Ureter (tissue), 1 donor: ENCODE data around the gene KIF21A. TPM values are rescaled to one million over a fixed set of nuclear protein-coding genes. Genes with fewer than 3 reads are reported as not detected.

Experiments
- DNase-seq: peaks from one replicate; pipeline ENCODE4 v3.0.0-alpha.2; 2020; ENCODE audit warnings: low spot score
- total RNA-seq: library from RNA; stranded (reverse); gene quantifications from one replicate; pipeline ENCODE4 v1.2.4, GENCODE V29; 2023
- donor health status: DM: yes; HTN: yes; CAD: no.

Gene KIF21A
- total RNA-seq, 1 donor from 2014 or later: 27.7 TPM

GRCh38 chr12:39390752-39391151 lies 52.2 kb downstream of the KIF21A start:
- DNase-seq: no peak

GRCh38 chr12:39389399-39390150 lies 53.3 kb downstream of the KIF21A start:
- DNase-seq: no peak

GRCh38 chr12:39386335-39386734 lies 56.6 kb downstream of the KIF21A start:
- DNase-seq: no peak

GRCh38 chr12:39383114-39383513 lies 59.8 kb downstream of the KIF21A start:
- DNase-seq: no peak

- DNase-seq: no peak
These were observed 62.8 kb downstream of the KIF21A start for GRCh38 chr12:39380090-39380489.

- DNase-seq: no peak
These were observed 64.6 kb downstream of the KIF21A start for GRCh38 chr12:39378341-39378740.

GRCh38 chr12:39375206-39375808 lies 67.6 kb downstream of the KIF21A start:
- DNase-seq: no peak

- DNase-seq: no peak
These were observed 70.0 kb downstream of the KIF21A start for GRCh38 chr12:39372929-39373328.

GRCh38 chr12:39372204-39372925 lies 70.6 kb downstream of the KIF21A start:
- no peak for DNase-seq

GRCh38 chr12:39369756-39370155 lies 73.2 kb downstream of the KIF21A start:
- DNase-seq: no peak

- no peak for DNase-seq
These were observed 74.0 kb downstream of the KIF21A start for GRCh38 chr12:39368891-39369290.

GRCh38 chr12:39368096-39368495 lies 74.8 kb downstream of the KIF21A start:
- DNase-seq: no peak

GRCh38 chr12:39367494-39367893 lies 75.4 kb downstream of the KIF21A start:
- no peak for DNase-seq

GRCh38 chr12:39365364-39366001 lies 77.4 kb downstream of the KIF21A start:
- DNase-seq: no peak

GRCh38 chr12:39364196-39364595 lies 78.7 kb downstream of the KIF21A start:
- no peak for DNase-seq

- DNase-seq: no peak
These were observed 83.3 kb downstream of the KIF21A start for GRCh38 chr12:39359645-39360044.

- DNase-seq: no peak
These were observed 85.9 kb downstream of the KIF21A start for GRCh38 chr12:39357041-39357440.

- DNase-seq: no peak
These were observed 87.1 kb downstream of the KIF21A start for GRCh38 chr12:39355841-39356240.

GRCh38 chr12:39354955-39355354 lies 88.0 kb downstream of the KIF21A start:
- no peak for DNase-seq

GRCh38 chr12:39352471-39353017 lies 90.4 kb downstream of the KIF21A start:
- no peak for DNase-seq

GRCh38 chr12:39351153-39351552 lies 91.8 kb downstream of the KIF21A start:
- no peak for DNase-seq
